ENCODE results near the gene ZBTB12. TPM values are rescaled to one million over a fixed set of nuclear protein-coding genes. Genes with fewer than 3 reads are reported as not detected.
"Not testable (repeated sequence)": the region's sequence is repeated elsewhere in the genome, so short reads cannot be mapped to it uniquely, and the experiment has no call there.

ZBTB12 gene
- polyA plus RNA-seq, 3 donors from 2014 or later: not detected

GRCh38 chr6:31871046-31871659 is 30.7 kb downstream of the ZBTB12 start:
- Mint-ChIP-seq H3K27ac (peak overlapping the region in 1 of 6 donors; percentile 24), H3K4me3 (no peak overlapping the region)

DNA sequence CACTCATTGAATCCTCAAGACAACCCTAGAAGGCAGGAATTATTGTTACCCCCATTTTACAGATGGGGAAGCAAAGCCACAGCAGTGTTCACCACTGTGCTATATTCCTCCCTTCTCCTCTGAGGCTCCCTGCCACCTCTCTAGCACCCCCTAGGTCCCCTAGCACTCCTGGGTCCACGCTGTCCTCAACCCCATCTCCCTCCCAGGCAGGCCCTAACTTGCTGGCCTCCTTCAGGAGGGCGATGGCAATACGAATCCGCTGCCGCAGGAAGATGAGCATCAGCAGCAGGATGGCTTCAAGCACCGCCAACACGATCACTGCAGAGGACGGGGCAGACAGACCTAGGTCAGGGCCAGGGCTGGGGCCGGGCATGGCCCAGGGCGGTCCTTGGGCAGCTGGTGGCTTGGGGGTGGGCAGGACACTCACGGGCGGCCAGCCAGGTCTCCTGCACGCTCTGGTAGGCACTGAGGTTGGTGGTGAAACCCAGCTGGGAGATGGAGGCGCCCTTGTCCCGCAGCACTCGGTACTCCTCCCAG is 31.4 kb downstream of the ZBTB12 start:
- Mint-ChIP-seq H3K4me3 (no peak overlapping the region), H3K9me3 (no peaks in the 10 kb centered on the region), H3K27me3 (ENCODE audit: low read depth in 3 of 3) (peaks cover 0 to 7% (median 2%) of the 10 kb centered on the region in 3 donors), H3K36me3 (no peaks in the 10 kb centered on the region), H3K4me1 (no peaks in the 10 kb centered on the region), H3K27ac (peak overlapping the region in 1 of 6 donors; percentile 34)
- DNase-seq: no peak

More at GRCh38 chr6:31871046-31871659, 30.7 kb downstream of the ZBTB12 start:
- no peaks in the 10 kb centered on the region for H3K36me3 Mint-ChIP-seq
- no peaks in the 10 kb centered on the region for H3K4me1 Mint-ChIP-seq
- DNase-seq: no peak
- H3K27me3 Mint-ChIP-seq (ENCODE audit: low read depth in 3 of 3): peaks cover 0 to 8% (median 5%) of the 10 kb centered on the region in 3 donors
- no peaks in the 10 kb centered on the region for H3K9me3 Mint-ChIP-seq

GRCh38 chr6:31869343-31869742 is 32.5 kb downstream of the ZBTB12 start:
- H3K27ac Mint-ChIP-seq: peak overlapping the region in 1 of 6 donors; percentile 7
- H3K36me3 Mint-ChIP-seq: no peaks in the 10 kb centered on the region
- no peak overlapping the region for H3K4me3 Mint-ChIP-seq

GRCh38 chr6:31868658-31868971 is 33.3 kb downstream of the ZBTB12 start:
- not testable (repeated sequence) for H3K4me3 Mint-ChIP-seq; H3K9me3 Mint-ChIP-seq; H3K4me1 Mint-ChIP-seq; H3K36me3 Mint-ChIP-seq; H3K27ac Mint-ChIP-seq; DNase-seq; H3K27me3 Mint-ChIP-seq (ENCODE audit: low read depth in 3 of 3)

More at GRCh38 chr6:31869343-31869742, 32.5 kb downstream of the ZBTB12 start:
- H3K4me1 Mint-ChIP-seq: peaks cover 0 to 1% of the 10 kb centered on the region in 2 donors
- no peaks in the 10 kb centered on the region for H3K9me3 Mint-ChIP-seq
- peaks cover 1 to 7% (median 2%) of the 10 kb centered on the region in 3 donors for H3K27me3 Mint-ChIP-seq (ENCODE audit: low read depth in 3 of 3)
- DNase-seq: no peak

DNA sequence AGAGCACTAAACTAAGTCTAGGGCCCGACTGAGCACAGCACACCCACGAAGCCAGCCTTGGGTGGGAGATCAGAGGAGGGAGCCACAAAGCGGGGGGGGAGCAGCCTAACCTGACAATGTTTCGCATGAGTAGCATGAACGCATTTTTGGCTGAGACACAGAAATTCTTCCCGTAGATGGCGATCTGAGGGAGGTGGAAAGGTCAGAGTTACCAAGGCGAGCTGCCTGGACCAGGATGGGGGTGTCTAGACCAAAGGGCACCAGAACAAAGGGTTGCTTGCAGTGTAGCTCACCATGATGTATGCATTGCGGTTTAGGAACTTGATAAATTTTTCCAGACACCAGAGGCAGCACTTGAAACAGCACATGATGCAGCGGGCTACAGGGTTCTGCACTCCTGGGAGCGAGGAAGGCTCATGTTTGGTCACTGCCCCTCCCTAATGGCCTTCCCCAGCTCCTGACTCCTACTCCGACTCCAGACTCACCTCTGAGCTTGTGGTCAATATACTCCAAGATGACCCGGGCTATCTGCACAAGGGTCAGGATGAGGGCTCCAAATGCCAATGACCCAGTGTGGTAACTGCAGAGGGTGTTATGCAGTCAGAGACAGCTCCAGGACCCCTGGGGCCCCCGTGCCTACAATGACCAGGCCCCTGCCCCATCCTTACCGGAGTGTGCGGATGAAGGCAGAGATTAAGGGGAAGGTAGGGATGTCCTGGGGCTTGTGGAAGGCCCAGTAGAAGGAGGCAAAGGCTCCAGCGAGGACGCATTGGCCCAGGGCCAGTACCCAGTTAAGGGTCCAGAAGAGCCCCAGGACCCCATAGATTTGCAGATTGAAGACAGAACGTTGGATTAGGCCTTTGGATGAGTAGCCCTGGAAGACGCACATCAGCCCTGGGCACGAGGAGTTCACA is 36.4 kb downstream of the ZBTB12 start:
- H3K27ac Mint-ChIP-seq: peak overlapping the region in 1 of 6 donors; percentile 36
- peaks cover 29 to 31% of the 10 kb centered on the region in 2 donors for H3K4me1 Mint-ChIP-seq
- peaks cover 12 to 21% (median 12%) of the 10 kb centered on the region in 3 donors for H3K27me3 Mint-ChIP-seq (ENCODE audit: low read depth in 3 of 3)
- H3K36me3 Mint-ChIP-seq: peaks cover 0 to 4% (median 0%) of the 10 kb centered on the region in 3 donors
- no peak overlapping the region for H3K4me3 Mint-ChIP-seq
- DNase-seq: no peak
- no peaks in the 10 kb centered on the region for H3K9me3 Mint-ChIP-seq

DNA sequence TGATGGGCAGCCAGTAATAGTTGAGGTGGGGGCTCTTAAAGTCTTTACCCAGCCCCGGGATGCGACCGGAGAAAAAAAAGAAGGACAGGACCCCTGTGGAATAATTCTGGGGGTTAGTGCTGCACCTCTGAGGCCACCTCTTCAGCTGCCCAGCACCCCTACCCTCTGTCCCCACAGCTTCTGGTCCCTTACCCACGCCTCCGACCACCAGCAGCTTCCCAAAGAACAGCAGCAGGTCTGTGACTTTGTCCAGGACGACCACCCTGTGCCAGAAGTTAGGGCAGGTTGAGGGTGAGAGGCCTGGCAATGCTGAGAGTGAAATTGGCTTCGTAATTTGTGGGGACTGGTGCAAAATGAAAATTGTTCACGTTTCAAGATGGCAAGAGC is 37.1 kb downstream of the ZBTB12 start:
- DNase-seq: no peak
- no peaks in the 10 kb centered on the region for H3K9me3 Mint-ChIP-seq
- H3K27me3 Mint-ChIP-seq (ENCODE audit: low read depth in 3 of 3): peaks cover 12 to 21% (median 14%) of the 10 kb centered on the region in 3 donors
- peak overlapping the region in 1 of 5 donors; percentile 83 for H3K4me3 Mint-ChIP-seq
- H3K36me3 Mint-ChIP-seq: peaks cover 0 to 4% (median 0%) of the 10 kb centered on the region in 3 donors
- H3K4me1 Mint-ChIP-seq: peaks cover 29 to 31% of the 10 kb centered on the region in 2 donors
- H3K27ac Mint-ChIP-seq: no peak overlapping the region

- H3K4me1 Mint-ChIP-seq: peaks cover 29 to 31% of the 10 kb centered on the region in 2 donors
- H3K9me3 Mint-ChIP-seq, DNase-seq, H3K36me3 Mint-ChIP-seq: not testable (repeated sequence)
- peaks cover 12 to 21% (median 15%) of the 10 kb centered on the region in 3 donors for H3K27me3 Mint-ChIP-seq (ENCODE audit: low read depth in 3 of 3)
- peak overlapping the region; percentile 86 to 97 (median 93) for H3K27ac Mint-ChIP-seq
- peak overlapping the region; percentile 83 to 95 (median 94) for H3K4me3 Mint-ChIP-seq
These were observed 37.7 kb downstream of the ZBTB12 start for GRCh38 chr6:31864123-31864562.

GRCh38 chr6:31862344-31863235 is 39.3 kb downstream of the ZBTB12 start, which contains the start of gene NEU1:
TSS of gene NEU1 (minus strand) at chr6:31862821. CDS start at chr6:31862776, 45 bp downstream.
- Mint-ChIP-seq H3K36me3 (peaks cover 0 to 14% (median under 1%) of the 10 kb centered on the region in 3 donors), H3K27me3 (ENCODE audit: low read depth in 3 of 3) (peaks cover 15 to 16% (median 15%) of the 10 kb centered on the region in 3 donors), H3K4me1 (peaks cover 29 to 31% of the 10 kb centered on the region in 2 donors), H3K27ac (peak within 1 kb of the TSS; percentile 86 to 97 (median 93)), H3K4me3 (peak within 1 kb of the TSS; percentile 83 to 95 (median 94)), H3K9me3 (no peaks in the 10 kb centered on the region)
- peak; percentile 99 for DNase-seq

GRCh38 chr6:31861919-31862343 is 40.0 kb downstream of the ZBTB12 start:
- Mint-ChIP-seq H3K27ac (peak overlapping the region; percentile 86 to 97 (median 93)), H3K4me1 (peaks cover 29 to 31% of the 10 kb centered on the region in 2 donors), H3K9me3 (no peaks in the 10 kb centered on the region), H3K27me3 (ENCODE audit: low read depth in 3 of 3) (peaks cover 15 to 16% (median 15%) of the 10 kb centered on the region in 3 donors), H3K36me3 (peaks cover 0 to 14% (median 7%) of the 10 kb centered on the region in 3 donors), H3K4me3 (peak overlapping the region; percentile 83 to 95 (median 94))
- DNase-seq: no peak

GRCh38 chr6:31861150-31861549 is 40.7 kb downstream of the ZBTB12 start:
- no peak for DNase-seq
- H3K4me3 Mint-ChIP-seq: peak overlapping the region in 4 of 5 donors; percentile 83 to 95 (median 94)
- H3K36me3 Mint-ChIP-seq: peaks cover 0 to 14% (median 7%) of the 10 kb centered on the region in 3 donors
- H3K9me3 Mint-ChIP-seq: no peaks in the 10 kb centered on the region
- H3K4me1 Mint-ChIP-seq: peaks cover 29 to 31% of the 10 kb centered on the region in 2 donors
- peaks cover 15 to 16% (median 15%) of the 10 kb centered on the region in 3 donors for H3K27me3 Mint-ChIP-seq (ENCODE audit: low read depth in 3 of 3)
- H3K27ac Mint-ChIP-seq: peak overlapping the region in 3 of 6 donors; percentile 93 to 97 (median 93)

- H3K9me3 Mint-ChIP-seq: no peaks in the 10 kb centered on the region
- H3K4me3 Mint-ChIP-seq: peak overlapping the region in 2 of 5 donors; percentile 24 to 36
- peak overlapping the region in 1 of 6 donors; percentile 69 for H3K27ac Mint-ChIP-seq
- H3K27me3 Mint-ChIP-seq (ENCODE audit: low read depth in 3 of 3): peaks cover 15 to 16% (median 15%) of the 10 kb centered on the region in 3 donors
- DNase-seq: no peak
- peaks cover 29 to 31% of the 10 kb centered on the region in 2 donors for H3K4me1 Mint-ChIP-seq
- peaks cover 0 to 14% (median 7%) of the 10 kb centered on the region in 3 donors for H3K36me3 Mint-ChIP-seq
These were observed 41.5 kb downstream of the ZBTB12 start for GRCh38 chr6:31860349-31860748.

- H3K36me3 Mint-ChIP-seq: peaks cover 0 to 14% (median 7%) of the 10 kb centered on the region in 3 donors
- H3K9me3 Mint-ChIP-seq: no peaks in the 10 kb centered on the region
- peak overlapping the region in 4 of 5 donors; percentile 24 to 61 (median 37) for H3K4me3 Mint-ChIP-seq
- peaks cover 15 to 16% (median 15%) of the 10 kb centered on the region in 3 donors for H3K27me3 Mint-ChIP-seq (ENCODE audit: low read depth in 3 of 3)
- peak overlapping the region in 2 of 6 donors; percentile 61 to 69 for H3K27ac Mint-ChIP-seq
- no peak for DNase-seq
- peaks cover 29 to 31% of the 10 kb centered on the region in 2 donors for H3K4me1 Mint-ChIP-seq
These were observed 42.0 kb downstream of the ZBTB12 start for GRCh38 chr6:31859923-31860322.
